Medulla oblongata (tissue), 1 donor: ENCODE data around the gene PMS2.
"Not testable (repeated sequence)": the region's sequence is repeated elsewhere in the genome, so short reads cannot be mapped to it uniquely, and the experiment has no call there.

Source experiments
- DNase-seq: peaks from one replicate; pipeline ENCODE4 v3.0.0-alpha.2; 2015; ENCODE audit errors: extremely low spot score

Gene PMS2

DNA sequence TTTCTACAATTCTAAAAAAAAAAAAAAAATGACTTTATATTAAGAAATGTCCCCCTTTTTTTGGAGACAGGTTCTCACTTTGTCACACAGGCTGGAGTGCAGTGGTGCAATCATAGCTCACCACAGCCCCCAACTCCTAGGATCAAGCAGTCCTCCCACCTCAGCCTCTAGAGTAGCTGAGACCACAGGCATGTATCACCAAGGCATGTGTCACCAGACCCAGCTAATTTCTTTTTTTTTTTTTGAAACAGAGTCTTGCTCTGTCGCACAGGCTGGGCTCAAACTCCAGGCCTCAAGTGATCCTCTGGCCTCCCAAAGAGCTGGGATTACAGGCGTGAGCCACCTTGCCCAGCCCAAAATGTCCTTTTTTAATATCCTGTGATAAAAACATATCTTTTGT, 84.7 kb downstream of the PMS2 start:
- DNase-seq, result not testable (repeated sequence)
